Measurements from ENCODE around the gene HOXC9. TPM values are rescaled to one million over a fixed set of nuclear protein-coding genes. Genes with fewer than 3 reads are reported as not detected.

HOXC9 gene
- total RNA-seq, 1 experiment from 2014 or later = not detected

DNA sequence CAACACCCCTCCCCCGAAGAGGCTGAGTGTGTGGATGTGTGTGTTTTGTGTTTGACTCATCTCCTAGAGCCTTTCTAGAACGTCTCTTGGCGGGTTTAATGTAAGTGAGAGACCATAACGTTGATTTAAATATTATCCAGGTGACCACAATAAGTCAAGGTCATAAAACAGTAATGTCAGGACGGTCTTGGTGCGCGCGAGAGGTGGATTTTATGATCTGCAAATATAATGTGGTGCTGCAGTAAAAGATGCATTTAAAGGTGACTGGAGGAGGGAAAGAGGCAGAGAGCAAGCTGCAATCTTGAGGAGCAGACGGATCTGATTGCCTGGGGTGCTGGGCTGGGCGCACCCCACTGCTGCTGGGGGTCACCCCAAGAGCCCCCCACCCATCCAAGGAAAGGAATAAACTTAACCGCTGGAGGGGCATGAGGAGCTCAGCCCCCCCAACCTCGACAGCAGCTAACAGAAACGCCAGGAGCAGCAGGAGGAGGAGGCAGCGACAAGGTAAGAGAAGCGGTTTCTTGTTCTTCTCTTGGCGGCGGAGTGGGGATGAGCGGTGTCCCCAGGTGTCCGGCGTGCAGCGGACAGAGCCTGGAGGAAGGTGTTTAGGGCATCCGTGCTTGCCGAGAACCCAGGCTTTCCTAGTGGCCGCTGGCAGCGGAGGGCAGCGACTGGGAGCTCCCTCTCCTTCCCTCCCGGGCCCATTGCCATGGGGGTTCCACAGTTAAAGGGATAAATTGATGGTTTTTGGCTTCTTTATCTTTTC, 9.5 kb upstream of the HOXC9 start:
- Histone ChIP-seq H4K8ac (replicated peaks; ENCODE audit: insufficient read length, low read depth, low read length) (no peak overlapping the region), H2BK120ac (ENCODE audit: low read depth, low read length, poor library complexity, severe bottlenecking) (no peak overlapping the region), H4K20me1 (ENCODE audit: control insufficient read depth, insufficient read depth, insufficient read length) (no peaks in the 10 kb centered on the region), H3K23me2 (ENCODE audit: insufficient read length, low read depth, low read length, poor library complexity, severe bottlenecking) (no peaks in the 10 kb centered on the region), H3K4me1 (ENCODE audit: insufficient read depth, low read length) (no peaks in the 10 kb centered on the region), H3K79me1 (ENCODE audit: insufficient read depth, low read depth, low read length, poor library complexity, severe bottlenecking) (no peaks in the 10 kb centered on the region), H2BK15ac (ENCODE audit: low read depth, low read length) (no peak overlapping the region), H3K27me3 (ENCODE audit: insufficient read depth, low read length) (peaks cover 100% of the 10 kb centered on the region), H3K23ac (ENCODE audit: insufficient read length, low read depth, low read length) (no peak overlapping the region), H2BK20ac (ENCODE audit: low read depth, low read length, poor library complexity, severe bottlenecking) (no peak overlapping the region), H2AK5ac (ENCODE audit: insufficient read length, low read length) (no peak overlapping the region), H3K4me2 (ENCODE audit: insufficient read depth, insufficient read length, low read length) (no peak overlapping the region), H3K9me3 (ENCODE audit: control insufficient read depth, low read depth, low read length) (no peaks in the 10 kb centered on the region), H3K14ac (ENCODE audit: insufficient read depth, low read length) (no peak overlapping the region), H3K9ac (ENCODE audit: extremely low read depth, insufficient read length, low read length) (no peak overlapping the region), H3K4ac (ENCODE audit: low read depth, low read length) (no peak overlapping the region), H3K79me2 (ENCODE audit: insufficient read depth, low read length) (no peaks in the 10 kb centered on the region), H4K5ac (ENCODE audit: insufficient read length, low read depth, low read length) (no peak overlapping the region), H2BK5ac (ENCODE audit: insufficient read length, low read length) (no peak overlapping the region), H3K27ac (ENCODE audit: insufficient read length, low read depth, low read length) (no peak overlapping the region), H3K56ac (ENCODE audit: insufficient read length, low read depth, low read length) (no peak overlapping the region), H4K91ac (ENCODE audit: insufficient read length, low read depth, low read length) (no peak overlapping the region), H2BK12ac (ENCODE audit: insufficient read length, low read depth, low read length) (no peak overlapping the region), H2AFZ (ENCODE audit: low read length) (no peak overlapping the region), H3T11ph (ENCODE audit: low read length) (no peak overlapping the region), H3K18ac (ENCODE audit: insufficient read length, low read depth, low read length) (no peak overlapping the region)
- Mint-ChIP-seq H3K27me3 (ENCODE audit: low read depth) (peaks cover 100% of the 10 kb centered on the region), H3K4me1 (peaks cover 10 to 21% of the 10 kb centered on the region in 2 experiments), H3K36me3 (ENCODE audit: insufficient read depth in 1 of 3, low read depth in 3 of 3) (no peaks in the 10 kb centered on the region; a peak in 1 of 7 replicates), H3K27ac (no peak overlapping the region), H3K9me3 (peaks cover 3 to 6% of the 10 kb centered on the region in 2 experiments; a peak in 4 of 5 replicates), H3K4me3 (no peak overlapping the region)
- no CpG with 5 or more reads among the region's 27 CpGs for WGBS (ENCODE audit: extremely low coverage, insufficient read length, low lambda C conversion rate)
- TF ChIP-seq, protein P1, sequence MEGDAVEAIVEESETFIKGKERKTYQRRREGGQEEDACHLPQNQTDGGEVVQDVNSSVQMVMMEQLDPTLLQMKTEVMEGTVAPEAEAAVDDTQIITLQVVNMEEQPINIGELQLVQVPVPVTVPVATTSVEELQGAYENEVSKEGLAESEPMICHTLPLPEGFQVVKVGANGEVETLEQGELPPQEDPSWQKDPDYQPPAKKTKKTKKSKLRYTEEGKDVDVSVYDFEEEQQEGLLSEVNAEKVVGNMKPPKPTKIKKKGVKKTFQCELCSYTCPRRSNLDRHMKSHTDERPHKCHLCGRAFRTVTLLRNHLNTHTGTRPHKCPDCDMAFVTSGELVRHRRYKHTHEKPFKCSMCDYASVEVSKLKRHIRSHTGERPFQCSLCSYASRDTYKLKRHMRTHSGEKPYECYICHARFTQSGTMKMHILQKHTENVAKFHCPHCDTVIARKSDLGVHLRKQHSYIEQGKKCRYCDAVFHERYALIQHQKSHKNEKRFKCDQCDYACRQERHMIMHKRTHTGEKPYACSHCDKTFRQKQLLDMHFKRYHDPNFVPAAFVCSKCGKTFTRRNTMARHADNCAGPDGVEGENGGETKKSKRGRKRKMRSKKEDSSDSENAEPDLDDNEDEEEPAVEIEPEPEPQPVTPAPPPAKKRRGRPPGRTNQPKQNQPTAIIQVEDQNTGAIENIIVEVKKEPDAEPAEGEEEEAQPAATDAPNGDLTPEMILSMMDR (conservative IDR thresholded peaks at IDR 0.05) = no peak
- no peak for DNase-seq
